GM12872 (cell line): ENCODE results near the gene AQP12B.

Experiments
- CTCF ChIP-seq: IDR thresholded peaks from 3 replicates; pipeline ENCODE4 v1.5.1; 2011; ENCODE audit warnings: low read depth, mild to moderate bottlenecking, low read length, moderate library complexity; ENCODE audit not compliant: insufficient read depth

AQP12B gene

GRCh38 chr2:240642061-240642805 lies 40.5 kb downstream of the AQP12B start:
- TF ChIP-seq CTCF = no peak

DNA sequence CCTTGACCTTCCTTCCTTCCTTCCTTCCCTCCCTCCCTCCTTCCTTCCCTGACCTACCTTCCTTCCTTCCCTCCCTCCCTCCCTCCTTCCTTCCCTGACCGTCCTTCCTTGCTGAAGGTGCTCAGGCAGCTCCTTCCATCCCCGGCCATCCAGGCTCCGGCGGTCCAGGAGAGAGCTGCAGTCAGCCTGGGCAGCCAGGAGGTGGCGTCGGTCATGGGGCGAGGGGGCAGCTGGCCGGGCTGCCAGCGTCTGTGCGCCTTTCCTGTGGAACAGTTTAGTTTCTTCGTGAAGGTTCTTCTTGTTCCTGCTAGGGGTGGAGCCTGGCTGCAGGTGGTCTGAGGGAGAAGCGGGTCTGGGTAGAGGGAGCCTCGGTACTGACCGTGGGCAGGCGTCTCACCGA lies 41.7 kb downstream of the AQP12B start:
- no peak for TF ChIP-seq CTCF

DNA sequence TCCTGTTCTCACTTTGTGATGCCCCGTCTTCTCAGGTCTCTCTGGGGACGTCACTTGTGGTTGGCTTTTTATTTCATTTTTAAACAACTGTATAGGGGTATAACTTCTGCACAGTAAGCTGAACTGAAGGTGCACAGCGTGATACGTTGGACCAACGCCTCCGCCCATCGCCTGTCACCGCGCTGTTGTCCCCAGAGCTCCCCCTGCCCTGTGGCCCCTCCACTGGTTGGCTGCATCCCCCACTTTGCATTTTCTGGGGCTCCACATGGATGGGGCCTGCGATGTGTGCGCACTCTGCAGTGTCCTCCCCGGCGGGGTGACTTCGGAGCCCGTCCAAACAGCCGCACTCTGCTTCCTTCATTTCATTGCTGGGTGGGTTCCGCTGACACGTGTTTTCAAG lies 43.1 kb downstream of the AQP12B start:
- no peak for TF ChIP-seq CTCF

- TF ChIP-seq CTCF = no peak
These were observed 44.0 kb downstream of the AQP12B start for GRCh38 chr2:240638512-240639160.

GRCh38 chr2:240637901-240638345 lies 44.8 kb downstream of the AQP12B start:
- no peak for TF ChIP-seq CTCF

GRCh38 chr2:240637116-240637900 lies 45.4 kb downstream of the AQP12B start:
- no peak for TF ChIP-seq CTCF

- no peak for TF ChIP-seq CTCF
These were observed 46.0 kb downstream of the AQP12B start for GRCh38 chr2:240636563-240637115.
